ENCODE results near the gene DCPS.

- TF ChIP-seq CTCF (conservative IDR thresholded peaks at IDR 0.05; ENCODE audit: low read depth, low read length) (no peak), ELK1 (IDR thresholded peaks at IDR 0.05; ENCODE audit: borderline replicate concordance, low read depth, low read length) (no peak), BHLHE40 (IDR thresholded peaks at IDR 0.05; ENCODE audit: low read depth, low read length) (no peak), POLR2A (IDR thresholded peaks at IDR 0.05; ENCODE audit: low read depth, low read length) (no peak), MAFK (IDR thresholded peaks at IDR 0.05; ENCODE audit: low read depth, low read length) (no peak), MXI1 (IDR thresholded peaks at IDR 0.05; ENCODE audit: borderline replicate concordance, low read depth, low read length) (no peak), CHD1 (IDR thresholded peaks at IDR 0.05; ENCODE audit: low read depth, low read length) (no peak), USF2 (IDR thresholded peaks at IDR 0.05; ENCODE audit: low read depth, low read length) (no peak)
These were observed 47.0 kb downstream of the DCPS start for GRCh38 chr11:126350836-126351235.

All from IMR-90 (cell line).